Loucy (cell line): Measurements from ENCODE around the gene PIP5K1C.

Experiments
- H2AFZ ChIP-seq: fragments of 200-600 bp; sonication (generic); 2 replicates; pipeline ENCODE4 v1.6.0; 2016; ENCODE audit warnings: antibody characterized with exemption, mild to moderate bottlenecking, low read length, moderate library complexity
- H3F3A ChIP-seq: fragments of 200-600 bp; 2 replicates; pipeline ENCODE4 v1.6.0; 2016; ENCODE audit warnings: antibody characterized with exemption, low read depth, mild to moderate bottlenecking
- H3K27me3 ChIP-seq: fragments of 200-600 bp; sonication (generic); 2 replicates; pipeline ENCODE4 v1.6.1; 2014; ENCODE audit warnings: low read length, mild to moderate bottlenecking; ENCODE audit not compliant: insufficient read depth, poor library complexity, severe bottlenecking
- H3K36me3 ChIP-seq: fragments of 200-600 bp; sonication (generic); 2 replicates; pipeline ENCODE4 v1.6.1; 2016; ENCODE audit warnings: low read length; ENCODE audit not compliant: insufficient read depth
- H3K4me1 ChIP-seq: fragments of 200-600 bp; sonication (generic); 2 replicates; pipeline ENCODE4 v1.5.1; 2014; ENCODE audit warnings: low read length, mild to moderate bottlenecking; ENCODE audit not compliant: insufficient read depth, poor library complexity, severe bottlenecking
- H3K4me2 ChIP-seq: fragments of 200-600 bp; sonication (generic); 2 replicates; pipeline ENCODE4 v1.6.0; 2014; ENCODE audit warnings: antibody characterized with exemption, low read length, low read depth, mild to moderate bottlenecking; ENCODE audit not compliant: poor library complexity, severe bottlenecking
- H3K4me3 ChIP-seq: fragments of 200-600 bp; sonication (generic); 2 replicates; pipeline ENCODE4 v1.5.1; 2014; ENCODE audit warnings: low read length, mild to moderate bottlenecking, mixed read lengths; ENCODE audit not compliant: poor library complexity, severe bottlenecking
- H3K79me2 ChIP-seq: fragments of 200-600 bp; sonication (generic); 2 replicates; pipeline ENCODE4 v1.6.1; 2014; ENCODE audit warnings: low read length; ENCODE audit not compliant: insufficient read depth
- H3K9ac ChIP-seq: fragments of 200-600 bp; sonication (generic); 2 replicates; pipeline ENCODE4 v1.6.0; 2014; ENCODE audit warnings: mild to moderate bottlenecking, low read depth, low read length, moderate library complexity; ENCODE audit not compliant: poor library complexity, severe bottlenecking
- H3K9me2 ChIP-seq: fragments of 200-600 bp; sonication (generic); replicated peaks from 2 replicates; pipeline ENCODE4 v1.6.1; 2016; ENCODE audit warnings: low read depth, low read length, mixed read lengths
- H3K9me3 ChIP-seq: fragments of 200-600 bp; sonication (generic); 2 replicates; pipeline ENCODE4 v1.6.1; 2014; ENCODE audit warnings: mild to moderate bottlenecking, antibody characterized with exemption, low read length, low read depth; ENCODE audit not compliant: insufficient read depth
- H4K20me1 ChIP-seq: fragments of 200-600 bp; sonication (generic); 2 replicates; pipeline ENCODE4 v1.6.0; 2014; ENCODE audit warnings: antibody characterized with exemption, low read length, mild to moderate bottlenecking; ENCODE audit not compliant: insufficient read depth, poor library complexity, severe bottlenecking
- EZH2phosphoT487 ChIP-seq: fragments of 200-600 bp; IDR thresholded peaks from 2 replicates; pipeline ENCODE4 v1.6.1; 2018; ENCODE audit warnings: antibody characterized with exemption, mild to moderate bottlenecking, moderate library complexity, borderline replicate concordance
- TF ChIP-seq, protein P1 (sequence below): fragments of 200-600 bp; sonication (generic); conservative IDR thresholded peaks from 2 replicates; pipeline ENCODE4 v1.5.1; 2014; ENCODE audit warnings: mild to moderate bottlenecking, antibody characterized with exemption, low read length

The PIP5K1C gene

DNA sequence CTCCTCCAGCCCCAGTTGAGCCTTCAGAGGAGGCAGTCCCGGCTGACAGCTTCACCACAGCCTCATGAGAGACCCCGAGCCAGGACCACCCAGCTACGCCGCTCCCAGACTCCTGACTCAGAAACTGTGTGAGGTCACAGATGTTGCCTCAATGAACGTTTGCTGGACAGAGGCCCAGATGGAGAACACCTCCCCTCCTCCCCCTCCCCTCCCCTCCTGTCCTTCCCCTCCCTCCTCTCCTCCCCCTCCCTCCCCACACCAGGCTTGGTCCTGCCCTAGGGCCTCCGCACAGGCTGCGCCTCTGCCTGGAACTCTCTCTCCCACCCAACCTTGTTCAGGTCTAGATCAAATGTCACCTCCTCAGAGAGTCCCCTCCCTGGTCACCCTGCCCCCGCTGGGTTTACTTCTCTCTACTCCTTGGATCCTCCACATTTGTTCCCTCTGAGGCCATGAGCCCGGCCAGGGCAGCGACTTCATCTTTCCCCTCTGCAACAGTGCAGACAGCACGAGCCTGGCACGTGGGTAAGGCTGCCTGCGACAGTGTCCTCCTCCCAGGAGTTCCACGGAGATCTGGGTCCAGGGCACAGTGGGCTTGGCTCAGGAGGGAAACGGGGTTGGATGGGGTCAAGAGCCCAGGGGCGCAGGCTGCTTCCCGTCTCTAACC, 17.4 kb downstream of the PIP5K1C start:
- TF ChIP-seq, protein P1, sequence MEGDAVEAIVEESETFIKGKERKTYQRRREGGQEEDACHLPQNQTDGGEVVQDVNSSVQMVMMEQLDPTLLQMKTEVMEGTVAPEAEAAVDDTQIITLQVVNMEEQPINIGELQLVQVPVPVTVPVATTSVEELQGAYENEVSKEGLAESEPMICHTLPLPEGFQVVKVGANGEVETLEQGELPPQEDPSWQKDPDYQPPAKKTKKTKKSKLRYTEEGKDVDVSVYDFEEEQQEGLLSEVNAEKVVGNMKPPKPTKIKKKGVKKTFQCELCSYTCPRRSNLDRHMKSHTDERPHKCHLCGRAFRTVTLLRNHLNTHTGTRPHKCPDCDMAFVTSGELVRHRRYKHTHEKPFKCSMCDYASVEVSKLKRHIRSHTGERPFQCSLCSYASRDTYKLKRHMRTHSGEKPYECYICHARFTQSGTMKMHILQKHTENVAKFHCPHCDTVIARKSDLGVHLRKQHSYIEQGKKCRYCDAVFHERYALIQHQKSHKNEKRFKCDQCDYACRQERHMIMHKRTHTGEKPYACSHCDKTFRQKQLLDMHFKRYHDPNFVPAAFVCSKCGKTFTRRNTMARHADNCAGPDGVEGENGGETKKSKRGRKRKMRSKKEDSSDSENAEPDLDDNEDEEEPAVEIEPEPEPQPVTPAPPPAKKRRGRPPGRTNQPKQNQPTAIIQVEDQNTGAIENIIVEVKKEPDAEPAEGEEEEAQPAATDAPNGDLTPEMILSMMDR, result no peak
- TF ChIP-seq EZH2phosphoT487, result no peak
- Histone ChIP-seq H4K20me1 (no peaks in the 10 kb centered on the region), H3K9me3 (no peaks in the 10 kb centered on the region), H3K4me2 (no peak overlapping the region), H2AFZ (no peak overlapping the region), H3K9me2 (no peaks in the 10 kb centered on the region), H3K9ac (no peak overlapping the region), H3K36me3 (no peaks in the 10 kb centered on the region), H3K4me1 (no peaks in the 10 kb centered on the region), H3K4me3 (no peak overlapping the region), H3K27me3 (no peaks in the 10 kb centered on the region), H3F3A (no peaks in the 10 kb centered on the region), H3K79me2 (no peaks in the 10 kb centered on the region; the same call in 1 of the 2 replicates)

GRCh38 chr19:3682286-3682685, 18.0 kb downstream of the PIP5K1C start:
- H3K9me2 ChIP-seq, result no peaks in the 10 kb centered on the region
- TF ChIP-seq, protein P1, result no peak
- TF ChIP-seq EZH2phosphoT487, result no peak

GRCh38 chr19:3680939-3681338, 19.3 kb downstream of the PIP5K1C start:
- Histone ChIP-seq H3K4me3 (no peak overlapping the region), H2AFZ (no peak overlapping the region), H3K79me2 (no peaks in the 10 kb centered on the region), H3K4me1 (no peaks in the 10 kb centered on the region), H3F3A (no peaks in the 10 kb centered on the region), H3K9me3 (no peaks in the 10 kb centered on the region), H3K36me3 (no peaks in the 10 kb centered on the region), H4K20me1 (no peaks in the 10 kb centered on the region), H3K9ac (no peak overlapping the region), H3K27me3 (no peaks in the 10 kb centered on the region), H3K9me2 (no peaks in the 10 kb centered on the region), H3K4me2 (no peak overlapping the region)
- TF ChIP-seq, protein P1, result no peak
- TF ChIP-seq EZH2phosphoT487, result no peak

More at GRCh38 chr19:3682286-3682685, 18.0 kb downstream of the PIP5K1C start:
- Histone ChIP-seq H3K4me1 (no peaks in the 10 kb centered on the region), H4K20me1 (no peaks in the 10 kb centered on the region), H3K4me2 (no peak overlapping the region), H3F3A (no peaks in the 10 kb centered on the region), H3K9me3 (no peaks in the 10 kb centered on the region), H3K36me3 (no peaks in the 10 kb centered on the region), H2AFZ (no peak overlapping the region), H3K27me3 (no peaks in the 10 kb centered on the region), H3K4me3 (no peak overlapping the region), H3K9ac (no peak overlapping the region), H3K79me2 (no peaks in the 10 kb centered on the region)
